GM21515 (cell line): ENCODE measurements around the gene CTPS2.
"Not testable (repeated sequence)": the region's sequence is repeated elsewhere in the genome, so short reads cannot be mapped to it uniquely, and the experiment has no call there.

Experiments
- ATAC-seq: cut with Tn5 transposase; IDR thresholded peaks from one replicate; pipeline ENCODE4 v1.9.1; 2021; ENCODE audit not compliant: unreplicated experiment

Gene CTPS2

GRCh38 chrX:16712548-16713155 is at the start of gene CTPS2:
TSS of gene CTPS2 (minus strand) at chrX:16712669. CDS start at chrX:16702902, 9,767 bp downstream.
- ATAC-seq = peak; percentile 91

GRCh38 chrX:16761500-16761899 is 49.0 kb upstream of the CTPS2 start:
- not testable (repeated sequence) for ATAC-seq

- no peak for ATAC-seq
These were observed 44.3 kb upstream of the CTPS2 start for GRCh38 chrX:16756724-16757123.

GRCh38 chrX:16754019-16754418 is 41.5 kb upstream of the CTPS2 start:
- ATAC-seq = no peak

GRCh38 chrX:16750136-16750535 is 37.7 kb upstream of the CTPS2 start:
- ATAC-seq = no peak

- no peak for ATAC-seq
These were observed 36.0 kb upstream of the CTPS2 start for GRCh38 chrX:16748425-16748824.

- no peak for ATAC-seq
These were observed 33.2 kb upstream of the CTPS2 start for GRCh38 chrX:16745659-16746058.

- no peak for ATAC-seq
These were observed 32.6 kb upstream of the CTPS2 start for GRCh38 chrX:16745102-16745501.

GRCh38 chrX:16743604-16744325 is 31.3 kb upstream of the CTPS2 start:
- no peak for ATAC-seq

- no peak for ATAC-seq
These were observed 27.1 kb upstream of the CTPS2 start for GRCh38 chrX:16739574-16739973.

- ATAC-seq = no peak
These were observed 24.6 kb upstream of the CTPS2 start for GRCh38 chrX:16737024-16737423.

- ATAC-seq = no peak
These were observed 20.5 kb upstream of the CTPS2 start for GRCh38 chrX:16733013-16733412.

- no peak for ATAC-seq
These were observed 18.0 kb upstream of the CTPS2 start for GRCh38 chrX:16730450-16730849.

- ATAC-seq = no peak
These were observed 15.2 kb upstream of the CTPS2 start for GRCh38 chrX:16727637-16728036.

GRCh38 chrX:16726347-16726988 is 14.0 kb upstream of the CTPS2 start:
- peak; percentile 74 for ATAC-seq

GRCh38 chrX:16725072-16725471 is 12.6 kb upstream of the CTPS2 start:
- ATAC-seq = no peak

GRCh38 chrX:16722481-16722880 is 10.0 kb upstream of the CTPS2 start:
- ATAC-seq = no peak

- ATAC-seq = peak; percentile 98
These were observed 7.0 kb upstream of the CTPS2 start, which contains the start of gene SYAP1 for GRCh38 chrX:16719334-16720084. TSS of gene SYAP1 (plus strand) at chrX:16719612. CDS start at chrX:16719725, 113 bp downstream.

- ATAC-seq = peak; percentile 27
These were observed 6.4 kb upstream of the CTPS2 start for GRCh38 chrX:16718824-16719333.

GRCh38 chrX:16716451-16716850 is 4.0 kb upstream of the CTPS2 start:
- not testable (repeated sequence) for ATAC-seq

GRCh38 chrX:16715638-16716037 is 3.2 kb upstream of the CTPS2 start:
- not testable (repeated sequence) for ATAC-seq
